Fibroblast of peridontal ligament (primary cell): ENCODE measurements around the gene ZNF469.

Experiments used
- DNase-seq: peaks from one replicate; pipeline ENCODE4 v3.0.0-alpha.2; 2010; ENCODE audit errors: extremely low read depth

Gene ZNF469

GRCh38 chr16:88378401-88378800 is 4.4 kb upstream of the ZNF469 start:
- no peak for DNase-seq

DNA sequence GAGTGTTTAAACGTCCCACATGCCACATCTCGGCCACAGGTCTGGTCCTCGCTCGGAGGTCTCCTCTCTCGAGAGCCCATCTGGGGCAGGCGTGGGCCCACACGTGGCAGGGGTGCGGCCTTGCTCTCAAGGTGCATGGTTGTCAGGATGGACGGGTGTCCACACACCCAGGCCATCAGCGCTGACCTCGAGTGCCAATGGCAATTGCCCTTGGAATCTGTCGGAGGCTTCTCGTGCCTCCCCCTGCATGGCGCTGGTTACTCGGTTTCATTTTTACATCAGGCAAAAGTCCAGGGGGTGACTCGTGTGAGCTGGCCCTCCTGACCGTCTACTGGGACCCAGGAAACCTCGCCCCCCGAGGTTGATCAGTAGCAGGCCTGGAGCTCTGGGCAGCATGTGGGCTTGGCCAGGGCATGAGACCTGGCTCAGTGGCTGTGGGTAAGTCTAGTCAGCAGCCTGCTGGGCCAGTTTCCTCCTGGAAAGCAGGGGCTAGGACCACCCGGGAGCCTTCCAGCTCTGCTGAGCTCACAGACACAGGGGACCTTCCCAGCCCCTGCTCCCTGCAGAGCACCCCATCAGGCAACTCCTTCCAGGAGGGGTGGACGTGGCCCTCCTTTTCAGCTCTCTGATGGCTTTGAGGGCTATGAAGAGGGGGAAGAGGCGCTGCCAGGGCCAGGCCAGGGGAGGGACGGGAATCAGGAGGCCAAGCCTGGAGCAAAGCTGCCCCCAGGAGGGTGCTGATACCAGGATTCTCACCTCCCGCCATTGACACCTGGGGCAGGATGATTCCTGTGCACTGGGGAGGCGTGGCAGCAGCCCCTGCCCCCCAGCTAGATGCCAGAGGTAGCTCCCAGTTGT is 3.7 kb upstream of the ZNF469 start:
- DNase-seq: peak; percentile 13

DNA sequence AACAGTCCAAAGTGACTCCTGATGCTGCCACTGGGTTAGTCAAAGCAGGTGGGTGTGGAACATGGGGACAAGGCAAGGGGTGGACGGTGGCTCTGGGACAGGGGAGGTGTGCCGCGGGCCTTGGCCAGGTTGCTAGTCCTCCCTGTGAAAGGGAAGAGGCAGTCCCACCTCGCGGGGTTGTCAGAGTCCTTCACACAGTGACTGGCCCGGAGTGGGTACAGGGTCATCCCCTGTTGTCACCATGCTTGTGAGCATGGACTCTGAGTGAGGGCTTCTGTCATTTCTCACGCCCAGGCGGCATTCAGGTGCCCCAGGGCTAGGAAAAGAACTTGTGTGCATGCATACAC is 3.1 kb upstream of the ZNF469 start:
- DNase-seq: no peak

DNA sequence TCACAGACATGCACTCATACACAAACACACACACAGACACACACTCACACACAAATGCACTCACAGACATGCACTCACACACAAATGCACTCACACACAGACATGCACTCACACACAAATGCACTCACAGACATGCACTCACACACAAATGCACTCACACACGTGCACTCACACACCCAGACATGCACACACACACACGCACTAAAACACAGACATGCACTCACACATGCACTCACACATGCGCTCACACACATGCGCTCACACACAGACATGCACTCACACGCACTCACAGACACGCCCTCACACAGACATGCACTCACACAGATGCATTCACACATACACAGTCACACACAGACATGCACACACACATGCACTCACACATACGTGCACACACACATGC is 2.7 kb upstream of the ZNF469 start:
- DNase-seq: no peak

DNA sequence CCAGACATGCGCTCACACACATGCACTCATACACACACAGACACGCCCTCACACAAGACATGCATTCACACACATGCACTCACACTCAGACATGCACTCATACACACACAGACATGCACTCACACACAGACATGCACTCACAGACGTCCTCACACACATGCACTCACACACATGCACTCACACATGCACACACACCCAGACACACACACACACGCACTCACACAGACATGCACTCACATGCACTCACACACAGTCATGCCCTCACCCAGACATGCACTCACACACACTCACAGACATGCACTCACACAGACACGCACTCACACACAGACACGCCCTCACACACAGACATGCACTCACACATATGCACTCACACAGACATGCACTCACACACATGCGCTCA is 2.1 kb upstream of the ZNF469 start:
- no peak for DNase-seq

DNA sequence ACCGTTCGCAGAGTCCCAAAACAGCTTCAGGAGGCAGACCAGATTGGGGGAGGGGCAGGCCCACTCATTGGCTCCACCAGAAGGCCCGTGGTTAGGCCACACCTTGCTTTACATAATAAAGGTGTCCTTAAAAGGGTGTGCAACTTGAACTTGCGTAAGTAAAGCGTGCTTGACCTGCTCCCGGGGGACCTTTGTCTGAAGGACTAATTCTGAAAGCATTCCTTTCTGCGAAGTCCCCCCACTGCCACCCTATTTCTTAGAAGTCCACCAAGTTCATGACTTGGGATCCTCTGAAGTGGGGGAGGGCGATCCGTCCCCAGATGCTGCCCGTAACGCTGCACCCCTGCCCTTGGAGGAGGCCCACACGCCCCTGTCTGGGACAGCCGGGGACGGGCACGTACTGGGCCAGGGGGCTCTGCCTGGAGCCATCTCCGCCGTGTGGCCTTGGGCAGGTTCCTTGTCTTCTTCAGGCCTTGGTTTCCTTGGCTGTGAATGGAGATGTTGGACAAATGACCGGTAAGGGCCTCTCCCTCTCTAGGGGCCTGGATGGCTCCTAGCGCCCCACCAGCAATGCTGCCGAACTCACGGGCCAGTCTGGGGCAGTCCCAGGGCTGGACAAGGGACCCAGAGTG is 823 bp upstream of the ZNF469 start:
- no peak for DNase-seq

DNA sequence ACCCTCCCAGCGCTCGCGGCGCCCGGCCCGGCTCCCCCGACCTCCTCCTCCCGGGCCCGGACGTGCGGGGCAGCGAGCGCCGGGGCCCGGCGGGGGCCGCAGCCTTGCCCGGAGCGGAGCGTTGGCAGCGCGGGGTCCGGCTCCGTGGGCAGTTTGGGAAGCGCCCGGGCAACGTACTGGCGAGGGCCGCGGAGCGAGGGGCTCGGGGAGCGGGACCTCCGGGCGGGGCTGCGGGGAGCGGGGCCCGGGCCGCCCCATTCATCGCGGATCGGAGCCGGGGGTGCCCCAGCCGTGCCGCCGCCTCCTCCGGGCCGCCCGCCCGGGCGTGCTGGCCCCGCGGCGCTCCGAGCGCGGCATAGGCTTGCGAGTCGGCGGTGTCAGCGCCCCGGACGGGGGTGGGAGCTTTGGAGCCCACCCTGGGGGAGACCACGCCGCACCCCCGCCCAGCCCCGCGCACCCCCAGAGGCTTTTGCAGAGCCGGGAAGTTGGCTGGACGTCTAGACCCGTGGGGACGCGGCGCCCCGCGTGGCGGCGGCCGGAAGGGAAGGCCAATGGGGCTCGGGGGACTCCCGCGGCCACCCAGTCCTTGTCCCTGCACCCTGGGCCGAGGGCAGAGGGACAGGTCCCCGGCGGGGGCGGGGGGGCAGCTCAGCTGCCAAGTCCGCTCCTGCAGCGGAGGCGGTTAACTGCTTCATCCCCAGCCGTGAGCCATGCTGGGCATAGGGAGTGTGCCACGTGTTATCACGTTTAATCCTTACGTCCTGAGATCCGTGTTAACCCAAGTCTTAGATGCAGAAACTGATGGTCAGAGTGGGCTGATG is 852 bp downstream of the ZNF469 start:
- DNase-seq: peak; percentile 58

DNA sequence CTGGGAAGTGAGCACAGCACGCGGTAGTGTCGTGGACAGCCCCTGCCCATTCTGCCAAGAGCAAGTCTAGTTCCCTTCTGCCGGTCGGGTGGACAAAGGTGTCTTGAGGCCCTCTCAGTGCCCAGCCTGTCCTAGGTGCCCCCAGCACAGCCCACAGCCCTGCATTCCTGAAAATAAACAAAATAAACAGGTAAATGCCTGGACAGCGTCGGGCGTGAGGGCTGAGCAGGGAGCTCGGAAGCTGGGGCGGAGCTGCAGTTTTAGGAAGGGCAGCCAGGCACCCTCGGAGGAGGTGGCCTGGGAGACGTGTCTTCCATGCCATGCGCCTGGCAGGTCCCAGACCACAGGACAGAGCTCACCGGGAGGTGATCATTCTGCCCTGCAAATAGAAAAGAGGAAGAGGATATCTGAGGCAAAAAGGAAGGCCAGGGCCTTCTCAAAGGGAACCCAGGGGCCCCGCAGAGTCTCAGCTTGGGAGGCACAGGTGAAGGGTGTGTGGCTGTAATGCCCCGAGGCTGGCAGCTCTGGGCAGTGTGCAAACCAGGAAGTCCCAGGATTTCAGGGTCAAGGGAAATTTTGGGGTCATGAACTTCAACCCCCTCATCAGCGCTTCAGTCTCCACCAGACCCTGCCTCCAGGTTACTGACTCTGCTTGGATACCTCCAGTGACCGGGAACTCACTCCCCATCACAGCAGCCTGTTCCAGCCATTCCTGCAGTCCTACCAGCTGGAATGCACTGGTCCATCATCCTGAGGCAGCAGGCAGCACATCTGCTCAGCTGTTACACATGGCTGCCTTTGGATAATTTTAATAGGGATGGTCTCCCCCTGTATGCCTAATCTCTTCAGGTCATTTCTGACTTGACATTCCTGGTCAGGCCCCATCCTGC is 1.7 kb downstream of the ZNF469 start:
- DNase-seq: no peak

DNA sequence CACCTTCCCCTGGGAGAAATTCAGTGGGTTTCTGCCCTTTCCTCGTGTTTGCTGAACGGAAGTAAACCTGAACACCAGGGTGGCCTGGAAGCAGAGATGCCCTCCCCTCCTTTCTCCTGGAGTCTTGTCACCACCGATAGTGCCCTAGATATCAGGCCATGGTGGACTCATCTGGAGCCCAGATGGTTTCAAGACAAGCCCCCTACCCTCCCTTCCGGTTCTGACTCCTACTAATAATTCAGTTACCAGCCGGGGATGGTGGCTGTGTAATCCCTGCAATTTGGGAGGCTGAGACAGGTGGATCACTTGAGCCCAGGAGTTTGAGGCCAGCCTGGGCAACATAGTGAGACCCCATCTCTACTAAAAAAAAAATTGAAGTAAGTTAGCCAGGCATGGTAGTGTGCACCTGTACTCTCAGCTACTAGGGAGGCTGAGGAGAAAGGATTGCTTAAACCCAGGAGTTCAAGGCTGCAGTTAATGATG is 2.4 kb downstream of the ZNF469 start:
- DNase-seq: no peak

GRCh38 chr16:88385831-88386815 is 3.4 kb downstream of the ZNF469 start:
- no peak for DNase-seq

DNA sequence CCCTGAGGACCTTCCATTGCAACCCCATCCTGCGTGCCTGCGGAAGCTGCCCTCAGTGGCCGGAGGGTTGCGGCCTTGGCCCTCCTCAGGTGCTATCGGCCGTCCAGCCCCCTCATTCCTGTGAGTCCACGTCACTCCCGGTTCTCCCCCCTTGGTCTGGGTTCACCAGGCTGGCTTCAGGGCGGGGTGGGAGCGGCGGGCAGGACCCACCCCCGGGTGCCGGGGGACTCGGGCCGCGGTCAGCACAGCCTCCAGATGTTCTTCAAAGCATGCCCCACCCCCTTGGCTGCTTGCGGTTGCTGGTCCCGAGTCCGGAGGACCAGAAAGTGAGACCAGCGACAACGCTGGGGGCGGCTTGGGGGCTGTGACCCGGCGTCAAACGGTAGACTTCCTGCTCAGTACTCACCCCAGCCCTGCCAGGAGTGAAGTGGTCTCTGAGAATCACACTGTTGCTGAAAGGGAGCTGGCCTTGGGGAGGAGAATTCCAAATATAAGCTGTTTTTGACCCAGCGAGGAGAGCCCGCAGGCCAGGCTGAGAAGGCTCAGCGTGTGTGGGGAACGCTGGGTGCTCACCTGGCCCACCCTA is 4.5 kb downstream of the ZNF469 start:
- no peak for DNase-seq

- no peak for DNase-seq
These were observed 5.3 kb downstream of the ZNF469 start for GRCh38 chr16:88387941-88388627.

DNA sequence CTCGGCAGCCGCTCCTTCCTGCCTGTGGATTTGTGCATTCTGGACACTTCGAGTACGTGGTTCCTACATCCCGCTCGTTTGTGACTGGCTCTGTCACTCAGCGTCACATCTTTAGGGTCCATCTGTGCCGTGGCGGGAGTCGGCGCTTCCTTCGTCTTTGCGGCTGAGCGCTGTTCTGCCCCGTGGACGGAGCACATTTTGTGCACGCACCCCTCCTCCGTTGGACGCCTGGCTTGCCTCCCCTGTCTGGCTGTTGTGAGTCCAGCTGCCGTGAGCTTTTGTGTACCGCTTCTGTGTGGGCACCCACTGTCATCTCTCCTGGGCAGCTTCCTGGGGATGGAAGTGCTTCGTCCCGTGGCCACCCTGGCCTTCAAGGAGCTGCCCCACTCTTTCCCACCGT is 6.4 kb downstream of the ZNF469 start:
- no peak for DNase-seq

DNA sequence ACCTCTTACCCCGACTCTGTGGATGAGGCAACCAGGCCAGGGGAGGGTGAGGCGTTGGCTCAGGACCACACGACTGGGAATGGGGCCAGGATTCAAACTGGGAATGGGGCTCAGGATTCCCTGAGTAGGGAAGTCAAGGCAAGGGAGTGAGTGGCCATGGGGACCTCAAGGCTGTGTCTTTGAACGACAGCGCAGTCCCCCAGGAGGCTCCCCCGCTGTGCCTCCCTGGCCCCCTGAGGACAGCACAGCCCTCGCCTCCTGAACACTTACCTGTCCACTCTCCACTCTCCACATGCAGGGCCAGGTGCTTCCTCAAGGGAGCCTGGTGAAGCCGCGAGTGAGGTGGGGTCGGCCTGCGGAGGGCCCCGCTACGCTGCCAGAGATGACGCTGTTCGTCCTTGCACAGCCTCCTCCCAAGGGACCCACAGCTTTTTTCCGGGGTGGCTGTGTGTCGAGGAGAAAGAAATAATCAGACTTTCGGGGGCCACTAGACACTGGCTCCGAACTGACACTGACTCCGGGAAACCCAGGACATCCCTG is 6.9 kb downstream of the ZNF469 start:
- no peak for DNase-seq

DNA sequence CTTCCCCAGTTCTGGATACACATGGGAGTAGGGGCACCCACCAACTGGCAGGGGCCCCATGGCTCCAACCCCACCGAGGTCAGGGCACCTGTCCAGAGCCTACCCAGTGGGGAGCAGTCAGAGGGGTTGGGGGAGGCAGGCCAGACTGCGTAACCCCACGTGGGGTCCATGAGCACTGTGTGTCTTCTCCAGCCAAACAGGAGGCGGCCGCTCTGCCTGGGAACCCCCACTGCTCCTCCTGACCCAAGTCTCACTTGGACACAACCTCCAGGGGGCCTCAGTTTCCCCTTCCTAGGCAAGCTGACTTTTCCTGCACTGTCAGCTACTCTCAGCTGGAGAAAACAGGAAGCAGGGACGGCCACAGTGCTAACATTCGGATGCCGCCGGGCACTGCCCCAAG is 7.5 kb downstream of the ZNF469 start:
- no peak for DNase-seq

DNA sequence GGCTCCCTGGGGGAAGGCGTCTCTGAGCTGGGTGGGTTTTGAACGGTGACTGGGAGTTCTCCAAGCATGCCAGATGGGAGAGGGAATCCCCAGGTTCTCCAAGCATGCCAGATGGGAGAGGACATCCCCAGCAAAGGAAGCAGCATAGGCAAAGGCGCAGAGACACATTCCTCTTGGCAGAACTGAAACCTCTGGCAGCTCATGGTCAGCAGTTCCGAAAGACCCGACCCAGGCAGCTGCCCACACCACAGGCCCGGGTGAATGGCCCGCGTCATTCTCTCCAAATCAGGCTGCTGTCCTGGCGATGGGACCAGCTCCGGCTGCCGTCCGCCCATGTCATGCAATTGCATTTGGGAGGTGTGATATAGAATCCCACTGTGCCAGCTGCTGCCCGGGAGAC is 8.0 kb downstream of the ZNF469 start:
- DNase-seq: no peak

DNA sequence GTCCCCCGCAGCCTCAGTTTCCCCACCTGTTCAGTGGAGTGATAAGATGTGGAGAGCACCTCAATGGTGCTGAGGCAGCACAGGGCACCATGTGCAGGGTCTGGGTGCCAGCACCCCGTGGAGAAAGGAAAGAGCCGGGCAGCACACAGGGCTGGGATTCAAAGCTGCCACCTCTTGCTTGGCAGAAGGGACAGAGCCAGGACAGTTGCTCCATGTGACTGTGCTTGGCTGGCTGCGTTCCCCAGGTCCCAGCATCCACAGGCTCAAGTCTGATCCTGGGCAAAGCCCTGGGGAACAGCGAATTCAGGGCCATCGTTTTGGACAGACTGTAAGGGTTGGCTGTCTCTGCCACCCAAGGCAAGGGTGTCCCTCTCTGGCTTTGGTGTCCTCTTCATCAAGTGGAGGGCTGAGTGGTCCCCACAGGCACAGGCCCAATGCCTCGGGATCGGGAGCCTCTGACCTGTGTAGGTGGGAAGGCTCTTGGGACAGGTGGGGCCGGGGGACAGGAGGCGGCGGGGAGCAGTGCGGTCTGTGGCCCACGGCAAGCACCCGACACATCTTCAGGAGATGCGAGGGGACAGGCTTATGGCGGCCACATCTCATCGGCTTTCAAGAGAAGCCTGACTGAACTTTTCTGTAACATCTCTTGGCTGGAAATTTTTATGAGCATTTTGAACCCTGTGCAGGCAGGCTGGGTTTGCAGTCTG is 8.5 kb downstream of the ZNF469 start:
- DNase-seq: no peak

DNA sequence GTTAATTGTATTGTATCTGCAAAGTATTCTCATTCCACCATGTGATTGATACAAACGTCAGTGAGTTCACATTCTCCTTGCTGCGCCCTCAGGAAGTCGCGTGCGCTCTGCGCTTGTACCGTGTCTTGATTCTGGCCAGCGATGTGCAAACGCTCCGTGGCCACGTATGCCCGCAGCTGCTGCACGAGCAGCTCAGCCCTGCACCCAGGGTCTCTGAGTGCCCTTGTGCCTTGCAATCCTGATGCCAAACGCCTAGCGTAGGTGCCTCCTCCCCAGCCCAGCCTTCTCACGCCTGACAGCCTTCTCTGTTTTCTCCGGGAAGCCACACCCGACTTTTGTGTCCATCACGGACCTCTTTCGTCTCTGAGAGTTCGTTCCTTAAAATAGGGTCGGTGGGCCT is 9.4 kb downstream of the ZNF469 start:
- no peak for DNase-seq
